Activated CD8-positive, alpha-beta memory T cell treated with anti-CD3 and anti-CD28 coated beads for 48 hours (primary cell): ENCODE data around the gene RYR2.

ENCODE experiments used
- DNase-seq, 3 experiments: peaks; one replicate each; pipeline ENCODE4 v3.0.0-alpha.2; 2020; ENCODE audit warnings: low read depth in 2 of 3, low spot score in 2 of 3

Gene RYR2

DNA sequence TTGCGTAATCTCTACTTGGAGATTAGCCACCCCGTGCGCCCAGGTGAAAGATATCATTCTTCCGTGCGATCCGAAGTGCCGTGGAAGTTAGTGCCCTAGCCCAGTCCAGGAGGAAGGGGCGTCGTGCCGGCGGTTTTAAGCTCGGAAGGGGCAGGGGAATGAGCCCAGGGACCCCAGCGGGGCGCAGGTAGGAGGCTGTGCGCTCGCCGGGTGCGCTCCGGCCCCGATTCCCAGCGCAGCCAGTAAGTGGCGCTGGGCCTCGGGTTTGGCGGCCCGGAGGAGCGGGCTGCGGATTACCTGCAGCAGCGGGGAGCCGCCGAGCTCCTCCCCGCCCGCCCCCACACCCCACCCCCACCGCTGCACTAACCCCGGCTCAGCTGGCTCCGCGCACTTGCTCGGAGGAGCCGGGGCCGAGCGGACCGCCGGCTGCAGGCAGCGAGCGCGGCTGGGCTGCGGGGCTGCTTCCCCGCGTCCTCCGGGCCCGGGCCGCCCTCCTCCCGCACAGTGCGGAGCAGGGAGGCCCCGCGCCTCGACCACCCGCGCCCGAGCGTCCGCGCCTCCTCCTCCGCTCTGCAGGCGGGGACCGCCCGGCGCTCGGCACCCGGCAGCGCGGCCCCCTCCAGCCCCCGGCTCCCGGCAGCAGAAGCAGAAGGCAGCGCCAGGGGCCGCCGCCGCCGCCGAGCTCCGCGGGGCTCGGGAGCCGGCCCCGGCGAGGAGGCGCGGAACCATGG is at the start of gene RYR2:
Gene RYR2 (plus strand): TSS at position 390 of the 731 bp plus-strand sequence. CDS start 338 bp downstream, at position 728.
- DNase-seq, result no peak

DNA sequence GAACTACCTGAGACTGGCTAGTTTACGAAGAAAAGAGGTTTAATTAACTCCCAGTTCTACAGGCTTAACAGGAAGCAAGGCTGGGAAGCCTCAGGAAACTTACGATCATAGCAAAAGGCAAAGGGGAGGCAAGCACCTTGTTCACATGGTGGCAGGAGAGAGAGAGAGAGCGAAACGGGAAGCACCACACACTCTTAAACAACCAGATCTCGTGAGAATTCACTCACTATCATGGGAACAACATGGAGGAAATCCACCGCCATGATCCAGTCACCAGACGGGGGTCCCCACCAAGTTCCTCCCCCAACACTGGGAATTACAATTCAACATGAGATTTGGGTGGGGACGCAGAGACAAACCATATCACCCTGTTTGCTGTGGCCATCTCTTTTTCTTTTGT is 49.5 kb upstream of the RYR2 start:
- no peak for DNase-seq

DNA sequence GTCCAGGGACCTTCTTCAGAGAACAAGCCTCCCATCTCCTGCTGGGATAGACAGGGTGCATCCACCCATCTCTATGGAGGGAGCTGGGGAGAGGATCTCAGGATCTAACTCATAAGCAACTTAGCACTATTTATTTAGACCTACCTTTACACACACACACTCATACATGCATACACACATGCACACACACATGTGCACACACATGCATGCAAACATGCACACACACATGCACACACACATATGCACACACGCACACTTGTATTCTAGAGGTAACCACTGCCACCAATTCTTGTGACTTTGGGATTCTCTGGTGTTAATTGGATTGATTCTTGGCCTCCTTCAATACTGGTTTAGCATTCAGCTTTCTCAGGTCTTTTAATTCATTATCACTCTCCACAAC is 47.5 kb upstream of the RYR2 start:
- no peak for DNase-seq

DNA sequence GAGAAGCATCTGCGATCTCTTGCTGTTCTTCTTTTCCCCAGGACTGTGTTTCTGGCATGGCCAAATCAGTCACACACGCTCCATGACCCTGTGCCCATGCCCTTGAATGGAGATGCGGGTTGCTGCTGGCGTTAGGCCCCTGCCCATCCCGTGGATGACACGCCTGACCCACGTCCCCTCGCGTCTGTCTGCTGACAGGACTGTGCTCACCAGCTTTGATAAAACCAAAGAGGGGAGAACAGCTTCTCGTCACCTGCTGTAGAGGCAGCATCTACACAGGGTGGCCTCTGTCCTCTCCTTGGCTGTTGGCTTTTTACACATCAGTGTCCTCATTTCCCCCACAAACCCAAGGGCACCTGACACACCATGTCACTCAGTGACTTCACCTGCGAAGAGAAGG is 44.6 kb upstream of the RYR2 start:
- DNase-seq, result no peak

DNA sequence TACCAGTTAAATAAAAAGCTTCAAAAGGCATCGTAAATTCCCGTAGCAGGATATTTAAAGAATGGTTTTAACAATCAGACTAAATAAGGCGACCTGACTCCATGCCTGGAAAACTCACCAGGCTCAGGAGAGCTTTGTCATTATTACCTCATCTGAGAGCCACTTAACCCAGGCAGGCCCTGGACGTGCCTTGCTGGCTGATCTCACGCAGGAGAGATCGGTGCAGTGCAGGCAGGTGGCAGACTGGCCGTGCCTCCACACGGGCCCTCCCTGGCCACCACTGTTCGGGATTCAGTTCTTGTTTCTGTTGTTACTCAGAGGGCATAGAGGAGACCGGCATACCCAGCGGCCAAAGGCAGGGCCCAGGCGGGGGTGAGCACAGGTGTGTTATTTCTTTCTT is 44.1 kb upstream of the RYR2 start:
- DNase-seq, result no peak

DNA sequence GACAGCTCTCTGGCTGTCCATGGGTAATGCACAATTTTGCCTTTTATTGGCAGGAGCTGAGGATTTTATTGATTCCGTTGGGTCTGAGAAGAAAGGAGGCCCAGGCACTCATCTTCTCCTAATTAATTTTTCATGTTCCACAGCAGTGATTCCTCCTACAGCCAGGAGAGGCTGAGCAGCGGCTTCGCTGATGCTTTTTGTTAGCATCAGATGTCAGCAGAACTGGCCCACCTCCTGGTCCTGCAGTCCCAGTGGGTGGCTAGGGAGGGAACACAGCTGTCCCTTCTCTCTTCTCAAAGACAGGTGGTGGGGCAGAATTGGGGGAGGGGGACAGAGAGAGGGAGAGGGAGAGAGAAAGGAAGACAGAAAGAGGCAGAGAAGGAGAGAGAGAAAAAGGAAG is 43.4 kb upstream of the RYR2 start:
- DNase-seq, result no peak

DNA sequence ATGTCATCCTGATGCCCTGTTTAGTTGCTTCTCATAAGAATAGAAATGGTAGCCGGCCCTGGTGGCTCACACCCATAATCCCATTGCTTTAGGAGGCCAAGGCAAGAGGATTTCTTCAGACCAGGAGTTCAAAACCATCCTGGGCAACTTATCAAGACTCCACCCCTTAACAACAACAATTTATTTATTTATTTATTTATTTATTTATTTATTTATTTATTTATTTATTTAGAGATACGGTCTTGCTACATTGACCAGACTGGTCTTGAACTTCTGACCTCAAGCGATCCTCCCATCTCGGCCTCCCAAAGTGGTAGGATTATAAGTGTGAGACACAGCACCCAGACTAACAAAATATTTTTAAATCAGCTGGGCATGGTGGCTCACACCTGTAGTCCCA is 41.8 kb upstream of the RYR2 start:
- no peak for DNase-seq

DNA sequence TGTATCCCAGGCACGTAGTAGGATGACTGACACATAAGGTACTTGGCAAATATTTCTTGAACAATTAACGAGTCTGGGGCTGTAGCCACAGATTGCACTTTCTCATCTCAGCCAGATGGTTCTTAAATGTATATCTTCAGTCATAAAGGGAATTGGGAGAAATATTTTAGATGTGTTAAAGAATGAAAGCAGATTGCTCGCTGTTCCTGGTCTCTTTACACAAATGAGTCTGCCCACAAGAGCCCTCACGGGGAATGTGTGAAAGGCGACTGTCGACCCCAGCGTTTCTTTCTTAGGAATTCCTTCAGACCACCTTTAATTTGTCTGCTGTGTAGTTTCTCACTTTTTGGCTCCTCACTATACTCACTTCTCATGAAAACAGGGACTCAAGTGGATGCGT is 38.5 kb upstream of the RYR2 start:
- no peak for DNase-seq

DNA sequence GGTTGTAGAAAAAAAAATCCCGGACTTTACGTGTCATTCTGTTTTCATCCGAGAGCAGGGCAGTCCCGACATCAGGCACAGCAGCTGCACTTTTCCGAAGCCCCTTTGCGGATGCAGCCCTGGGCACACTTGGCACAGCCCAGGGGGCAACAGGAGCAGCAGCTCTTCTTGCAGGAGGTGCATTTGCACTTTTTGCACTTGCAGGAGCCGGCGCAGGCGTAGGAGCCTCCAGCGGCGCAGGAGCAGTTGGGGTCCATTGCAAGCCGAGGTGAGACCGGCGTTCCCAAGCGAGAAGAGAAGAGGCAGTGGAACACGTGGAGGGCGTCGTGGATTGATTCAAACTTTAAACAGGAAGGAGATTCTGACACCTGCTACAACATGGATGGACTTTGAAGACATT is 37.9 kb upstream of the RYR2 start, which contains the start of gene MT1HL1:
Gene MT1HL1 (minus strand): TSS at position 326 of the 400 bp plus-strand sequence. CDS start 69 bp downstream, at position 257.
- no peak for DNase-seq

DNA sequence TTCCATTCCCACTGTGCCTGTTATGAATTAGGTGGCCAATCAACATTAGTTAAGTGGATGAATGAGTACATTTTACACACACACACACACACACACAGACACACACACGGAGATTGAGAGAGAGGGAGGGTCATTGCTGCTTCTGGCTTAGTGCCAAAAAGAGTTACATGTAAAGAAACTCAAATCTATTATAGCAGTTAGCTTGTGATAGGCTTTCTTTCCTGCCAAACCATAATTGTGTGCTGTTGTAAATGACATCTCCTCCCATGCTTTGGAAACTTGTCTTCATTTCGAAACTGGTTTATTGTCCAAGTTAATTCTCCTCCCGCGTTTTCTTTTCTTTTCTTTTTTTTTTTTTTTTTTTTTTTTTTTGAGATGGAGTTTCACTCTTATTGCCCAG is 36.3 kb upstream of the RYR2 start:
- DNase-seq, result no peak

DNA sequence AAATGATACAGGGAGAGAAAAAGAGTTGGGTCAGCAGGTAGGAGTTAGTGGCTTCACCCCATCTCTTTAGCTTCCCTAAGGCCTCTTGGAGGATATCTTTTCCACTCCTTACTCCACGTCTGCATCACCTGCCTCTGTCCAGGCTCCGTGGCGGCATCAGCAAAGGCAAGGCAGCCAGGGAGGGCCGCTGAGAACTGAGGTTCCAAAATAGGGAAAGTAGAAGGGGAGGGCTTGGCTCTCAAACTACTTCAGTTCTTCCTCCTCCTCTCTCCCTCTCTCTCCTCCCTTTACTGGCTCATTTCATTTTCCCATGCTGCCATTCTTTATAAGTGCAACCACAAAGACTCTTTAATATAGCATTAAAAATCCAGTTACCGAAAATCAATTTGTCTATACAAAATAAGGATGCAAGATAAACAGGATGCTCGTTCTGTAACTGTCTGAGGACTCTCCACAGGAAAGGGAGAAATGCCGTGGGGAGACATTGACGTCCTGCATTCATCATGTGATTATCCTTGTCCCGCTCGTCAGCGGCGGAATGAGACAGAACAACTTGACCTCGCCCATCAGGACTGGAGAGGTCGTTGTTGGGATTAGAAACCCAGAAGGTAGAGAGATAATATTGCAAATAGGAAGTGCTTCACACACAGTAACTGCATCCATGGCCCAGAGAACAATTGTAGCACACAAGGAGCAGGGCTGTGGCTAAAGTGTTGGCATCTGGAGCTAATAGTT is 34.7 kb upstream of the RYR2 start:
- DNase-seq, result no peak

DNA sequence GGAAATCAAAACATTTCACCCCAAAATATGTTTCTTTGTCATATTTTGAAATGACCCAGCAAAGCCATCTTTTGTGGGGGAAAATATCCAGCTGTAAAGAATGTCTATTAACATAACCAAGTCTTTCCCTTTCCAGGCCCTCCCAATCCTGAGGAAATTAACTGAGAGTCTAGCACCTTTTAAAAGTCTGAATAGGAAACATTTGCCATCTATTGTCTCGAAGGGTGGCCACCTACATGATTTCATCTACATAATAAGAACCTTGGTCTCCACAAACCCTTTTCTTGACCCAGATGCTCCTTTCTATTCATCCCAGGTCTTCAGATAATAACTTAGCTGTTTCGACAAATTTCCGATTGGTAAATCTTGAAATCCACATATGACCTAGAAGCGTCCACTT is 32.4 kb upstream of the RYR2 start:
- no peak for DNase-seq

DNA sequence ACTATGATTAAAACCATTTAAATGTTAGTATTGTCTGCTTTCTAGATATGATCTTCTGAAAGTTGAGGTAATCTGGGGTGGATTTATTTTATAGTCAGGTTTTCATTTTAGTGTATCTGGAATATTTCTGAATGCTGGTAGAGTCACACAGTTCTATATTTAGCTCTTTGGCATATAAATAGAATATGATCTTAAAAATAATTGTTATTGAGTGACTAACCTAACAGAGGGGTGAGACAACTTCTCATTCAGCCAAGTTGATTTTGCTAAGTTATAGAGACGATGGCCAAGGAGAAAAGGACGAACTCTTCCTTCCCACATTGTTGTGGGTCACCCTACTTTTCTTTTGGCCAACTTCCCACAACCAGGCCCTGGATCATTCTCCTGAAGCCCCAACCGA is 30.6 kb upstream of the RYR2 start:
- DNase-seq, result no peak

DNA sequence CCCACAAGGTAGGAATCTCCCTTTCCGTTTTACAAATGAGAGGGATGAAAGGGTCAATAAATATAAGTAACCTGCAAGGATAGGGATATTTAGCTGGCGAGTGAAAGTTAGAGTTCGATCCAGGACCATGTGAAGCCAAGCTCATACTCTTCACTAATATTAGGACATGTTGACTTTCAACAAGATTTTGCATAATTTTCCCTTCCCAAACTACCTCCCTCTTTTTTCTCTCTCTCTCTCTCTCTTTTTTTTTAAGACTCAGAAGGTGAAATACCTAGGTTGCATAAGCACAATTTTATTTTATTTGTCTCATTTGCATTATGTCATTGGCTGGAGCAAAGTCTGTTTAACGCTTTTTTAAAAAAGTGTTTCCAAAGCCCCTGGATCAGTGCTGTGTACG is 29.6 kb upstream of the RYR2 start:
- DNase-seq, result no peak

DNA sequence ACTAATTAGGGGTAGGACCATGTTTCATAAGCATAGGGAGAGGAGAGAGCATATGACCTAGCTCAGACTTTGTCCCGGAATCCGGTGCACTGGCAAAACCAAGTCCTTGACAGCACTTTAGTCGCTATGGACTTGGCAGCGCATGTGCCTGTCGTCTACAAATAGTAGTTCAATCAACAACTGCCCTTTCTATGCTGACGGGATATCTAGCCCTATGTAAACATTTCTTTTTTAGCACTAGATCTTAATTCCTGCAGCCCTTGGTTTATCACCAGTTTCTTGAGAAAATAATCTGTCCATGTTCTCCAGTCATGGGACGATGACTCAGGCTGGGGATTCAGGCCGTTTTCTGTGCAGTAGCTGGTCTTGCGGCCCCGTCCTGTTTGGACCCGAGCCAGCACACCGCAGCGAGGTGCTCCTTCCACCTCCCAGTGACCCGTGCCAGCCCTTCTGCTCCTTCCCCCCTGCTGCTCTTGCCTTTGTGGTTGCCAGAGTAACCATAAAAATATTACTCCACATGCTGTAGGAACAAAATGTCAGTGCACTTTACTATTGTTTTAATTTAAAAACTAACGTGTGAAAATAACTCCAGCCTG is 29.1 kb upstream of the RYR2 start:
- DNase-seq, result no peak

DNA sequence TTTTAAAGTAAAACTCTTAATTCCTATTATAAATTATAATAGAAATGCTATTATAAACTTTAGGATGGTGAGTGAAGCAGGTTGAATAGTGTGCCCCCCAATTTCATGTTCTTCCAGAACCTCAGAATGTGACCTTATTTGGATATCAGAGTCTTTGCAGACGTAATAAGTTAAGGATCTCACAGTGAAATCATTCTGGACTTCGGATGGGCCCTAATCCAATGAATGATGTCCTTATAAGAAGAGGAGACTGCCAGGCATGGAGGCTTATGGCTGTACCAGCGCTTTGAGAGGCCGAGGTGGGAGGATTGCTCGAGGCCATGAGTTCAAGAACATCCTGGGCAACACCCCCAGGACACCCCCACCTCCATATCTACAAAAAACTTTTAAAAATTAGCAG is 28.4 kb upstream of the RYR2 start:
- no peak for DNase-seq

DNA sequence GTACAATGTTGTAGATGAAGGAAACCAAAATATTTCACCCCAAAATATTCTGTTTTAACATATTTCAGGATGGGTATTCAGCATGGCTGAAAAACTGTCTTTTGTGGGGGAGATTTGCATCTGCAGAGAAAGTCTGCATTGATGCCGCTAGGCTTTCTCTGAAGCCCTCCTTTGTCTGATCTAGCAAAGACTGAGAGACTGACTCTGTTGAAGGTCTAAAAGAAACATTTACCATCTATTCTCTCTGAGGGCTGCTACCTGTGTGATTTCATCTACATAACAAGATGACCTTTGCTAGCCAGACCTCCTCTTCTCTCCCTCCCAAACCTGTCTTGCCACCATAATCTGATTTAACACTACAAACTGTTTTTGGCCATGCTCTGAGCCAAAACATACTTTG is 25.4 kb upstream of the RYR2 start:
- DNase-seq, result no peak

DNA sequence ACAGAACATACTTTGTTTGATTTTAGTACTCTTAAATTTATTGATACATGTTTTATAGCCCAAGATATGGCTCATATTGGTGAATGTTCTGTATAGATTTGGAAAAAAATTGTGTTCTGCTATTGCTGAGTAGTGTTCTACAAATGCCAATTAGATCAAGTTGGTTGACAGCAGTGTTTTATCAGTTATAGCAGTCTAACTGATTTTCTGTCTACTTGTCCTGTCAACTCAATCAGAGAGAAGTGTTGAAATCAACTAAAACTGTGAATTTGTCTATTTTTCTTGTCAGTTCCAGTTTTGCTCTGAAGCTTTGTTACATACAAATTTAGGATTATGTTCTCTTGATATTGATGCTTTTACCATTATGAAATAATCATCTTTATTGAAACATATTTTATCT is 23.1 kb upstream of the RYR2 start:
- no peak for DNase-seq

DNA sequence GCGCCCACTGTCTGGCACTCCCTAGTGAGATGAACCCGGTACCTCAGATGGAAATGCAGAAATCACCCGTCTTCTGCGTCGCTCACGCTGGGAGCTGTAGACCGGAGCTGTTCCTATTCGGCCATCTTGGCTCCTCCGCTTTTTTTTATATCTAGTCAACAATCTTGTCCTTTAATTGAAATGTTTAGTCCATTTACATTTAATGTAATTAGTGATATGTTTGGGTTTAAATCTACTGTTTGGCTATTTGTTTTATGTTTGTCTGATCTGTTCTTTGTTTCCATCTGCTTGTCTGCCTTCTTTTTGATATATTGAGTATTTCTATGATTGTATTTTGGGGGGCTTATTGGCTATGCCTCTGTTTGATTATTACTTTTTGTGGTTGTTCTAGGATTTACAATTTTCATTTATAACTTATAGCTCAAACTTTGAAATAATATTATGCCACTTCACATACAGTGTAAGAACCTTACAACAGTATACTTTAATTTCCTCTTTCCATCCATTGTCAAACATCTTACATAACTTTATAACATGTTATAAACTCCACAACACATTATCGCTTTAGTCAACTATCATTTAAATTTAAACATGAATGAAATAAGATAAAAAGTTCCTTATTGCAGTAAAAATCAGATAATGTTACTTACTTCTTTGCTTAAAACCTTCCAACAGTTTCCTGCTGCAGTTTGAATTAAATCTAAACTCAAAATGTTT is 16.5 kb upstream of the RYR2 start:
- DNase-seq, result no peak

DNA sequence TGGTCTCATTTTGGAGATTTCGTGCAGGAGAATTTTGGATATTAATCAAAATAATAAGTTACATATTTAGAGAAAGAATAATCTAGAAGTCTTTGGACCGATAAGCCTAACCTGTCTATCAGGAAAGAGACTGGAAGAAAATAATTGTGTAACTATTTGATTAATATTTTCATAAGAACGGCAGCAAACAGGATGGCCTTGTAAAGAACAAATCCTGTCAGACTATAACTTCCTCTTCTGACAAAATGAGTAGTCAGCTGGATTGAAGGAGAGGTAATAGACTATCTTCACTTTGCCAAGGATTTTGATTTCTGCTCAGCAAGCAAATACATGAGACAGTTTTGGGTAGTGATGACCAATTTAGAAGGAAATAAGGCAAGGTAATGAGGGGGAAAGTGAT is 12.7 kb upstream of the RYR2 start:
- no peak for DNase-seq

DNA sequence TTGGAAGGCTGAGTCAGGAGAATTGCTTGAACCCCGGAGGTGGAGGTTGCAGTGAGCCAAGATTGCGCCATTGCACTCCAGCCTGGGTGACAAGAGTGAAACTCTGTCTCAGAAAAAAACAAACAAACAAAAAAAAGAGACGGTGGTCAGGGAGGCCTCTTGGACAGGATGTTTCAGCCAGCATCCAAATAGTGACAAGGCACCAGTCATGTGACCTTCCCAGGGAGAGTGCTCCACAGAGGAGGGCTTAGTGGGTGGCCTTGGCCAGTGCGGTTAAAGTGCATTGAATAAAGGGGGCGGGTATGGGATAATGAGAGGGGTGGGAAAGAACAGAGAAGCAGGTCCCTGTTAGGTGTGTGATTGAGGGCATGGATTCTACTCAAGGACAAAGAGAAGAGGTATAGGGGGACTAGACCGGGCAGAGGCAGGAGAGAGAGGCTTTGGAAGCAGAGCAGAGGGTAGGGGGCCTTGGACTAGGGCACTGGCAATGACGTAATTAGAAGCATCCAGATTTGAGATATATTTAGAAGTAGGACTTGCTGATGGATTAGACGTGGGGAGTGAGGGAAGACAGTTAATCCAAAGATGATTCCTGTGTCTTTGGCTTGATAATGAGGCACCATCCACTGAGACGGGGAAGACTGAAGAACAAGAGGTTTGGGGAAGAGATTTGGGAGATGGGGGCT is 12.0 kb upstream of the RYR2 start:
- no peak for DNase-seq
